HG02571 (cell line): Measurements from ENCODE around the gene CRIM1.

Experiments
- ATAC-seq: cut with Tn5 transposase; IDR thresholded peaks from one replicate; pipeline ENCODE4 v1.9.1; 2021; ENCODE audit warnings: mild to moderate bottlenecking, moderate library complexity; ENCODE audit not compliant: unreplicated experiment

Gene CRIM1

DNA sequence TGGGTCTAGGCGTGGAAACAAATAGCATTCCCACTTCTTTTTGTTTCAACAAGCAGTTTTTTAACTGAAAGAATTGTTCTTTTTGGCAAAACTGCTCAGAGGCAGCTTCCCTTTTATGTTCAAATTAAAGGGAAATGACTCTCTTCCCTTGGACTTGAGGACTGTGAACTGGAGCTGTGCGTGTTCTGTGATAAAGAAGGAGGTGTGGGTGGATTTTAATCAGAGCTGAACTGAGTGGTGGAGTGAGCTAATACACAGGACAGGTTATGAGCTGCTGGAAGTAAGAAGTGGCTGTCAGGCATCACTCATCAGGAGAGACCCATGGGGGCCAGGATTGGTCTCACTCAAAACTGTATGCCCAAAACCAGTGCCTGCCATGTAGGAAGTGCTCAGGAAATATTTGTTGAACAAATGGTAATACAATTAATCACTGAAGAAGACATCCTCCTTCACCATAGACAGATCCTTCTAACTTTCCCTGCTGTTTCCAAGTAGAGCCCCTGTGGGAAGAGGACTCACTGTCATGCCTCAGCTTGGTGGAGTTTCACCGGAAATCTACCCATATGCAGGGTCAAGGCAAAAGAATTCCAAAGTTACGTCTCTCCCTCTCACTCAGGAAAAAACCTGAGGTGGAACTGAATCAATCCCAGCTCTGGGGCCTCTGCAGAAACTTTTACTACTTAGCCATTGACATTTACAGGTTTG is 186.5 kb downstream of the CRIM1 start:
- no peak for ATAC-seq

- no peak for ATAC-seq
These were observed 189.2 kb downstream of the CRIM1 start for GRCh38 chr2:36544638-36545338.

DNA sequence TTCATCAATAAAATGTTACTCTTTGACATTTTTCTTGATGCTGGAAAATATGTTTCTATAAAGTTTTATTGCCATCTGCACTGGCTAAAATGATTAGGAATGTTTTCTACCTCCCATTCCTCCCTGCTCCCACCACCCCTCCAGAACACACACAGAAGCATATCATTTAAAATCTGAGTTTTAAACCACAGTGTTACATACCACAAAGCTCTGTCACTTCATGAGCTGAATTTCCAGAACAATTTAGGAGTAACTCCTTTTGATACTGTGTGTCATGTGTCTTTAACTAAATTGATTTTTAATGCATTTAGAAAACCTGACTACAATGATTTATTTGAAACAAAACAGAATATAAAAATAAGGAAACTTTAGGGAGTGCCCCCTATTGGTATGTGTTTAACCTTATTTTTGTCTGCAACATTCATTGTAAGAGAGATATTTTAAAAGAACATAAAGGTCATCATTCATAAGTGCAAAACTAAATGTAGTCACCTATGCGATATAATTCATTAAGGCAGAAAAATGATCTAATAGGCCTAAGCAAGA is 190.4 kb downstream of the CRIM1 start:
- no peak for ATAC-seq

GRCh38 chr2:36547906-36548305 is 192.3 kb downstream of the CRIM1 start:
- ATAC-seq, result no peak

- ATAC-seq, result no peak
These were observed 193.6 kb downstream of the CRIM1 start for GRCh38 chr2:36549165-36549574.

DNA sequence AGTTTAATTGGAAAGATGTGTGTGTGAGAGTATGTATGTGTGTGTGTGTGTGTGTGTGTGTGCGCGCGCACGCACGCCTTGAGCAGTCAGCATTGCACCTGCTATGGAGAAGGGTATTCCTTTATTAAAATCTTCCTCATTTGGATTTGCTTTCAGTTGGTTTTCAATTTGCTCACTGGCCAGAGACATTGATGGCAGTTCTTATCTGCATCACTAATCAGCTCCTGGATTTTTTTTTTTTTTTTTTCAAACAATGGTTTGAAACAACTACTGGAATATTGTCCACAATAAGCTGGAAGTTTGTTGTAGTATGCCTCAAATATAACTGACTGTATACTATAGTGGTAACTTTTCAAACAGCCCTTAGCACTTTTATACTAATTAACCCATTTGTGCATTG is 194.4 kb downstream of the CRIM1 start:
- no peak for ATAC-seq

- ATAC-seq, result no peak
These were observed 198.1 kb downstream of the CRIM1 start for GRCh38 chr2:36553683-36554082.

DNA sequence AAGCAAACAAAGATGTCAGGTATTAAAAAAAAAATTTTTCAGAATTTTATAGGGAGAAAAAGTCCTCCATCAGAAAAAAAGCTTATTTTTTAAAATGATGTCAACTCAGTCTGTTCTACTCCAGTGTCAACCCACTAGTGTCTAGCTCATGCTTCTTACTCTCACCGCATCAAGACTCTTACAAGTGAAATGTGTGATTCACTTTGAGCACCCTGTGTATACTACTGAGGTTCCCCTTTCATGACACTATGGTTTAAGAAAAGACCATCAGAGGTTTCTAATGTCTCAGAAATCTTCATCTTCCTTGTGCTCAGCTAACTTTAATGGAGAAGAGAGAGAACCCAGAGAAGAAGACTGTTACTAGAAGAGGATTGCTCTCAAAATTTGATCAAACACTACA is 199.0 kb downstream of the CRIM1 start:
- no peak for ATAC-seq

DNA sequence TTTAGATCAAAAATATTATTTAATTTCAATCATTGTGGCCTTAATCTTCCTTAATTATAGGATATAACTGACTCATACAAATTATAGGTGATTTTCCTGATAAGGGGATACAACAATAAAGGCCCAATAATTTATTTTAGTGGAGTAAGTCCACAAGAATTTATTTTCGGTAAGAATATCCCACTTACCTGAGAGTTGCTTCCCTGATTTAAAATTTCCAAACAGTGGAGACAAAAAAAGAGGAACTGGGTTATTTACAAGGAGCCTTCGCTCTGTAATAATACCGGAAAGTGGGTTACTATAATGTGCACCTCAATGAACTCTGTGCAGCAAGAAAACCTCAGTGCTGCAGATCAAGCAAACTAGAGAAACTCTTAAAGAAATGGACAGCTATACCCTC is 200.2 kb downstream of the CRIM1 start:
- ATAC-seq, result no peak

GRCh38 chr2:36556842-36557241 is 201.3 kb downstream of the CRIM1 start:
- ATAC-seq, result no peak

DNA sequence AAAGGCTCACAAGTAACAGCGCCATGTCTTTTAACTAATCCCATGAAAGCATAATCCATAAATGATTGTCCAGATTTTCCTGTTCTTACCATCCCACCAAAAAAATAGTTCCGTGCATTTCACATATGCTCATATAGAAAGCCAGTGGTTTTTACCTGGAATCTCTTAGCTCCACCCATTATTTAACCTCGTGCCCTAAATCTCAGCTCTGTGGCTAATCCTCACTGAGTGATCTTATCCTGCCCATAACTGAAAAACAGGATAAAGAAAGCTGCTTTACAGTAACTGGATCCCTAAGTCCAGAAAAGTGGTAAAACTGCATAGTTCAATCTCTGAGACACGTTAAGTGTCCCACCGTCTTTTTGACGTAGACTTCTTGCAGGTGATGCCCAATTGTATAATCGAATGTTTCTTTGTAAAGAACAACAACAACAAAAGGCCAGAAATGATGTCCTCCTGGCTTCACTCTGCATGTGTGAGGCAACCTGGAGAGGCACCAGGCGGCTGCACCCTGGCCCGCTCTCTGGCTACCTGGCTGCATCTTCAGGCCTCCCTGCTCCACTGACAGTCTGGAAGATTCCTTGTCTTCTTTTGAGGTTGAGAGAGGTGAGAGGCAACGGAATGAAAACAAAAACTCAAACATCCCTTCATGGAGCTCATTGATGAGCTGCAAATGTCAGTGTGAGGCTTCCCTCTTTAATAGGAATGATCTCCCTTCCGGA is 203.8 kb downstream of the CRIM1 start:
- ATAC-seq, result no peak

DNA sequence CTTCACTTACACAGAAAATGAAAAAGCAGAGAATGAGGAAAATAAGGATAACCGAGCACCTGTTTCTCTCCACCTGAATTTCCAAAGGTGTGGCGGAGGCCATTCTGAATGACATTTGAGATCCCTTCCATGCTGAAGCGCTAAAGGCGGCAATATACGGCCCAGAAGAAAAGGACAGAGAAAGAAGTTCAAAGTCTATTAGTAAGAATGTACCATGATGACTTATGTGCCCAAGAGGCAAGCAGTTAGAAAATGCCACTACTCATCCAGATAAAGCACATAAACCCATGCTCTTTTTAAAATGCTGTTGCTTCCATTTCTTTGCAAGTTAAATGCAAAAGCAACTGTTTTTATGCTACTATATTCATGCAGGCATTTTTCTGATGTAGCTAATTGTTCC is 205.1 kb downstream of the CRIM1 start:
- ATAC-seq, result no peak

GRCh38 chr2:36561237-36561944 is 205.8 kb downstream of the CRIM1 start:
- ATAC-seq, result no peak

- ATAC-seq, result no peak
These were observed 206.7 kb downstream of the CRIM1 start for GRCh38 chr2:36562240-36562639.

DNA sequence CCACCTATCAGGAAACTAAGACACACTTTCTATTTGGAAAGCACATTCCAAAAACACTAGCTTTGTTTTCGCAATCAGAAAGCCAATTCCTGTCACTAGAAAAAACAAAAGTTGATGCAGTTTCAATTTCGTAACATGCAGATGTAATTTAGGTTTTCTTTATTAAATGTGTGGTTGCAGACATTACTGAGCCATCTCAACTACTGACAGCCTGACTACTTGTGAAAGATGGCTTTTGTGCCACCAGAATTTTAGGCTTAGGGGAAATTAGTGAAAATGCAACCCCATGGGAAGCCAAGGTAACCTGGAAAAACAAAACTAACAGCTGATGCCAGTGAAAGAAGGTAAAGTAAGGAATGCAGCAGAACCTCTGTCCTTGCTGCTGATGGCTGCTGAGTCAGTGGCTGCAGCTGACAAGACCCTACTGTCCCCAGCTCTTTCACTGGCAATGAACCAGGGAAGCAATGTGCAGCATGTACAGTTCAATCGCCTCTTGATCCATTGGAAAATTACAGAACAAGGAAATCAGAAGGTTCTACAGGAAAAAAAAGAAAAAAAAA is 207.5 kb downstream of the CRIM1 start:
- ATAC-seq, result no peak

DNA sequence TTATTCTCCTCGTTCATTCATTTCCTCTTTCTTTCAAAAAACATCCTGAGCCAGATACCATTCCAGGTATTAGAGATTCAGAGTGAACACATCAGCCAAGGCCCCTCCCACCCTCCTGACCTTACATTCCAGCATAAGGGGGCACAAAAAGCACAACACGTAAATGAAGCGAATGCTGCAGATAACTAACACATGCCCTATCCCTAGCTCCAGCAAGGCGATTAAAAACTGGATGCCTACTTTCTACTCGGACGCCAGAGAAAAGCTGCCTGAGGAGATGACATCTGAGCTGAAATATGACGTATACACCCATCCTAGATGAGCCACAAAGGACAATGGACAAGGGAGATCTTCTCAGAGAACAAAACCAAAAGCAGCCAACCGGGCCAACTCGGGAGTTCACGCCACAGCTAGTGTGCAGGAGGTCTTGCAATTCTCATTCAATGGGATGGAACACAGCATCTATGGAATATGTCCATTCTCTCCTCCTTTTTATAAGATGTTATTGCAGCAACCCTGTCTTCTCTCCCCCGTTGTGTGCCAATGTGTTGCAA is 208.9 kb downstream of the CRIM1 start:
- ATAC-seq, result no peak

DNA sequence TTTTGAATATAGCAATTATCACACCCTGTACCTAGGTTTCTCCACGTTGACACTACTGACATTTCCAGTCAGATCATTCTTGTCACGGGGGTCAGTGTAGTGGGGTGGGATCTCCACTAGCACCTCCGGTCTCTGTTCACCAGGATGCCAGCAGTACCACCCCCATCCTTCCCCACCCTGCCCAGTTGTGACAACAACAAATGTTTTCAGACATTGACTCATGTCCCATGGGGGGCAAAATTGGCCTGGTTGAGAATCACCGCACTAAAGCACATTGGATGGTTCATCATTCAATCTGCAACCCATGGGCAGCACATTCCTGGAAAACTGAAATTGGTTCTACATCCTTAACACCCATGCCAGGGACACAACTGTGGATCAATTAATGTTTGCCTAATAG is 210.1 kb downstream of the CRIM1 start:
- no peak for ATAC-seq

DNA sequence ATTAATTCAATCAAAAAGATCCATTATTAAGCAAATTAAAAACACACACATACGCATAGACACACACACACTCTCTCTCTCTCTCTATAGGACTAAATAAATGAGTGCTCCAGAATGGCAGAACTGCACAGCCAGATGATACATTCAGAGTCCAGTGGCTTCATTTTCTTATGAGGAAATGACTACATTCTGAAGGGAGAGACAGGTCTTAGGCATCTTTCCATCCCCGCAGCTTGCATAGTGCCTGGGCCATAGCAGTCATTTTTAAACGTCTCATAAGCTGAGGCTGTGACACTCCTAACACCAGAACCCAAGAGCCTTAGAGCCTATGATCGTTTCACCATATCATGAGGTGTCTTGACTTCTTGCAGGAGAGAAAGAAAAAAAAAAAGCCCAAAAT is 211.3 kb downstream of the CRIM1 start:
- no peak for ATAC-seq

- no peak for ATAC-seq
These were observed 212.3 kb downstream of the CRIM1 start for GRCh38 chr2:36567711-36568408.
